HG03469 (cell line): ENCODE data around the gene ITGB1.
"Not testable (repeated sequence)": the region's sequence is repeated elsewhere in the genome, so short reads cannot be mapped to it uniquely, and the experiment has no call there.

Source experiments
- ATAC-seq: cut with Tn5 transposase; IDR thresholded peaks from one replicate; pipeline ENCODE4 v1.9.1; 2021; ENCODE audit warnings: mild to moderate bottlenecking, moderate library complexity, moderate number of reproducible peaks; ENCODE audit not compliant: unreplicated experiment

The ITGB1 gene

GRCh38 chr10:32980558-32981468 lies 22.8 kb upstream of the ITGB1 start:
- ATAC-seq, result peak; percentile 90

DNA sequence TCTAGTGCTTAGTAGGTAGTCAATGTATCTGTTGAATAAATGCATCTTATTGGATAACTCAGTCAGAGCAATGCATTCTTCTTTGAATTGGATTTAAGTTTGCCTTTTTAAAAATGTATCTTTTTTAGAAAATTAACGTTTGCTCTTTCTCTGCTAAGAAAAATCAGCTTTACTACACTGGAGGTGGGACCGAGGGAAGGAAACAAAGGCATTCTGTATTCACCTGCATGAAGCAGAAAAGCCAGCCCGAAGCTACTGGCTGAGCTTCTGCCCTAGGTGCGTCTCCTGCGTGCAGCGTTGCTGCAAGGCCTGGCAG lies 22.2 kb upstream of the ITGB1 start:
- ATAC-seq, result no peak

DNA sequence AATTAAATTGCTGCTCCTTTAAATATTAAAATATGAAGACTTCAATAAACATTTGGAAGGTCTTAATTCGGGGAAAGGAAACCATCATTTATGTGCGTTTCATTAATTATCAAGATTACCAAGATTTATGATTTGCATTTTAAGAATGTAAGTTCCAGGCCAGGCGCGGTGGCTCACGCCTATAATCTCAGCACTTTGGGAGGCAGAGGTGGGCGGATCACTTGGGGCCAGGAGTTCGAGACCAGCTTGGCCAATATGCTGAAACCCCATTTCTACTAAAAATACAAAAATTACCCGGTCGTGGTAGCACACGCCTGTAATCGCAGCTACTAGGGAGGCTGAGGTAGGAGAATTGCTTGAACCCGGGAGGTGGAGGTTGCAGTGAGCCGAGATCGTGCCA lies 21.7 kb upstream of the ITGB1 start:
- not testable (repeated sequence) for ATAC-seq

- no peak for ATAC-seq
These were observed 21.0 kb upstream of the ITGB1 start for GRCh38 chr10:32979041-32979440.

DNA sequence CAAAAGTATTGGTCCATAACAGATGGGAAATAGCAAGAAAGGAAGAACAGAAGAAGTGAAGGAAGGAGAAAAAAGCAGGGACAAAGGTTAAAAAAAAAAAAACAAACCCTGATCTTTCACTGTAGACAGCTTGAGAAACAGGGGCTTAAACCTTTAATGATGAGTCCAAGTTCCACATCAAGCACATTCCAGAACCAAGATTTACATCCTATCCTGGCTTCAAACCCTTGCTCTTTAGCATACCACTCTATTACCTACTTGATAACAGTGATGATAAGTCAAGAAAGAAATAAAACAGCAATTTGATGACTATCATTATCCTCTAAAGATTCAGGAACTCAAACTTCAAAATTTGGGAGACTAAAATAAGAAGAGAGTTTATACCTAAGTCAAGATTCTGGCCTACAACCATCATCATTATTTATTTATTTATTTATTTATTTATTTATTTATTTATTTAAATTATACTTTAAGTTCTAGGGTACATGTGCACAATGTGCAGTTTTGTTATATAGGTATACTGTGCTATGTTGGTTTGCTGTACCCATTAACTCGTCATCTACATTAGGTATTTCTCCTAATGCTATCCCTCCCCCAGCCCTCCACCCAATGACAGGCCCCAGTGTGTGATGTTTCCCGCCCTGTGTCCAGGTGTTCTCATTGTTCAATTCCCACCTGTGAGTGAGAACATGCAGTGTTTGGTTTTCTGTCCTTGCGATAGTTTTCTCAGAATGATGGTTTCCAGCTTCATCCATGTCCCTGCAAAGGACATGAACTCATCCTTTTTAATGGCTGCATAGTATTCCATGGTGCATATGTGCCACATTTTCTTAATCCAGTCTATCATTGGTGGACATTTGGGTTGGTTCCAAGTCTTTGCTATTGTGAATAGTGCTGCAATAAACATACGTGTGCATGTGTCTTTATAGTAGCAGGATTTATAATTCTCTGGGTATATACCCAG lies 20.1 kb upstream of the ITGB1 start:
- not testable (repeated sequence) for ATAC-seq

GRCh38 chr10:32976338-32976737 lies 18.3 kb upstream of the ITGB1 start:
- ATAC-seq, result no peak

- ATAC-seq, result peak; percentile 41
These were observed 14.9 kb upstream of the ITGB1 start for GRCh38 chr10:32972929-32973328.

DNA sequence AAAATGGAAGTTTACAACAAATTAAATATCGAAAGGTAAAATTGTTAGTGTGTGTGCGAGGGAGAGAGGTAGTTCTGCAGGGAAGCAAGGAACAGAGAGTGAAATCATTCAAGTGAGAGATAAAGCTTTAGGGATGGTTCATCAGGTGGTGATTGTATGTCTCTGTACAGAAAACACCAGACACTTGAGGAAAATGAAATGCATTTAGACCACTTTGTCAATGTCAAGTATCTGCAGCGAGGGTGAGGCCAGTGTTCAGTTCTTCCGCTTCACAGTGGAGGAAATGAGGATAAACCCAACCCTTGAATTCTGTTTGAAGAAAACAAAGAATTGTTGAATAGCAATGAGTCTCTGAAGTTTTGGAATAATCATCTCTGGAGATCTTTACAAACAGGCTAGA lies 14.4 kb upstream of the ITGB1 start:
- no peak for ATAC-seq

DNA sequence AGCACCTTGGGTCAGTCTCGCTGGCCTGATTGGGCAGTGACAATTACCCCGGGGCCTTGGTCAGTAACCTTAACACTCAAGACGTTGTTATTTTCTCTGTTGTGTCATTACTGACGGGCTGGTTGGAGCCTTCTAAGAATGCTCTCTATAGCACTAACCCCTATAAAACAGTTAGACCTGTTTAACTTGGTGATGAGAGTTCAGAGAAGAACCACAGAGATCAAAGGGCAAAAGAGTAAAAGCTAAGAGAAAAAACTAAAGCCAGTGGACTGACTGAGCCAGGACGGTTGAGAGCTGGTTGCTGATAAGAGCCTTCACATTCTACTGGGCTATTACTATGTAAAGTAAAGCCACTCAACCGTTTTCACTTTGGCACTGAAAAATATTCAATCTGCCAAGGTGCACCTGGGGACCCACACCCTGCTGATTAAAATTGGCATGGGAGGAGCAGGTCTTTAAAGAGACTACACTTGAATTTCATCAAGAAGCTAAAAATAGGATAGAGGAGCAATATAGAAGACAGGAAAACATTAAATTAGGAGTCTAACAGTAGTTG lies 13.6 kb upstream of the ITGB1 start:
- no peak for ATAC-seq

- ATAC-seq, result peak; percentile 77
These were observed 12.9 kb upstream of the ITGB1 start for GRCh38 chr10:32970910-32971309.

GRCh38 chr10:32964270-32964669 lies 6.2 kb upstream of the ITGB1 start:
- ATAC-seq, result no peak

GRCh38 chr10:32963096-32963495 lies 5.1 kb upstream of the ITGB1 start:
- ATAC-seq, result no peak

DNA sequence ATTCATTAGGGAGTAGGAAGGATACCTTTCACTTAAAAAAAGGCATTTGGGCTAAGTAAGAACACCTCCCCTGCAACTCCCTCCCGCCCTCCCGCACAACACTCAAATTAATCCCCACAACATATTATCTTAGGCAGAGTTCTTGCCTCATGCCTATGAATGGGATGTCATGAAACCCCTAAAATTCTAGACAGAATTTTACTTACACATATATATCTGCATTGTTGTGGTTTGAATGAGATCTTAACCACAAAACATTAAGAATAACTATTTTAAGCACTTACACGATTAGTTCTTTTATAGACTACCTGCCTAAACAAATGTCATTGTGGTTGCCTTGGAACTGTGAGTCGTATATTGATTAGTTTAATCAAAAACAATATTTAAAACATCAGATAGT lies 4.5 kb upstream of the ITGB1 start:
- ATAC-seq, result no peak

DNA sequence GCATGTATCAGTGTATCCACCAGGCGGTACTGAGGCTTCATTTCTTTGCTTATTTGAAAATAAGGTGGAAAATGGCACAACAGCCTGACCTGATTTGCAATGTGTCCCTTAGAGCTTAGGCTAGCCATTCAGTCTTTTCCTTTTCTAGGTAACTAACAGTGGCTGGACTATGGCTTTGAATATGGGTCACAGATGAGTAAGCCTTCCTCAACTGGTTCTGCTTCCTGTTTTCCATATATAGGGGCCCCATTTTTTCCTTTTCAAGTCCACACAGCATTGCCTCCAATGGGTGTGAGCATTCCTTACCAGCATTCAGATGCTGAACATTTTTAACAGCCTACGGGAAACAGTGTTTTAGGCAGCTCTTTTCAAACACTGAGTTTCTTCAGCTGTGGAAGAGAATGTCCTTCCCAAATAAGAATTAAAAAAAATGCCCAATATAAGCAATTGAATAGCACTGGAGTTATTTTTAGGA lies 3.9 kb upstream of the ITGB1 start:
- no peak for ATAC-seq

- ATAC-seq, result no peak
These were observed 3.4 kb upstream of the ITGB1 start for GRCh38 chr10:32961343-32961894.

DNA sequence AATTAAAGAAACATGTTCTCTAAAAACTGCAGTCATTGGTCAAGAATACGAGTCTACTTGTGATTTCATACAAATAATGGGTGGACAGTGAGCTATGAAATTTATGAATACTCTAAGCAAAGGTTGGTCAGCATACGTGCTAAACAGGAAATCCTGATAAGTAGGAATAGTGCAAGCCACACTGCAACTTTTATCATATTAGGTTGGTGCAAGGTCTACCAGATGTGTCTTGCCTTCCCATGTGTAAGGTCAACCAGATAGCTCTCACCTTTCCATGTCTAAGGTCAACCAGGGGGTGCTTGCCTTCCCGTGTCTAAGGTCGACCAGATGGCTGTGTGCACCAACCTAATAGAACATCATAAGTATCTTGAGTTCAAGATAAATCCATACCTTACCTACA lies 2.0 kb upstream of the ITGB1 start:
- no peak for ATAC-seq

DNA sequence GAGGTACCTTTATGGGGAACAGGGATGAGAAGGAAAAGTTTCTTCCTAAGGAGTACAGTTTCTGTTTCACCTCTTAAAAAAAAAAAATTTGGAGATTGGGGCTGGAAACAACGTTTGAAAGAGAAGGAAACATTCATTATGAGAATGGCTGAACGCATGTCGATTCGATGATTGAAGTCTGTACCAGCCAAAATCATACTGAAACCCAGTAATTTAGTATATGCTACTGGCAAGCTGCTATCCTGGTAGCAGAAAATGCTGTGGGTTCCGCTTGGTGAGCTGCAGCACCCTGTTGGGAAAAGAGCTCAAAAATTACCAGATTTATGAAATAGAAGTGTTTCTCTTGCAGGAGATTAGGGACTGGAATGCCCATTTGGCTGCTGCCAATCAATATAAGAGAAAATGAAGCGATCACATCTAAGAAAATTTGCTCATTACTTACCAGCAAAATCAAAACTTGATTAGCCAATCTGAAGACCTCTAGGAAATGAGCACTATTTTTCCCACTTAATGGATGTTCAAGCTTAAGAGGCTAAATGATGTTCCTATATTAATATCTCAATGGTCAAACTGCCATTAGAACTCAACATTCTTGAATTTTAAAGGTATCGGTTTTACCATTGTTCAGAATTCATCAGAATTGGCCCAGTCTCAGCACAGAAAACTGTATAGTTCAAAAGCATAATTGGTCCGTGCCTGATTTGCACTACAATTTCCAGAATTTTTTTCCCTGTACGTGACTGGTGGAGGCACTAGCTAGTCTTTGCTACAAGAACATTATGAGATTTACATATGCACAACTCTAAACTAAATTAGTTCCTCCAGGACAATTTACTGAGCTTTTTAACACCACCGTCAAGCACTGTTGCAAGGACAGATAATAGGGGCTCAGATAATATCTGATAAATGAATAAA lies 1.2 kb upstream of the ITGB1 start:
- ATAC-seq, result peak; percentile 50

- no peak for ATAC-seq
These were observed 517 bp downstream of the ITGB1 start for GRCh38 chr10:32957341-32958084.
